ENCODE data around the gene GABPA.
"Not testable (repeated sequence)": the region's sequence is repeated elsewhere in the genome, so short reads cannot be mapped to it uniquely, and the experiment has no call there.

Gene GABPA

GRCh38 chr21:25734904-25735645 lies at the start of gene GABPA, which contains the start of gene ATP5PF:
TSS of gene GABPA (plus strand) at chr21:25734972. CDS start at chr21:25741599, 6,627 bp downstream.
TSS of gene ATP5PF (minus strand) at chr21:25734904. CDS start at chr21:25729794, 5,110 bp downstream.
- peak; percentile 98 for DNase-seq

GRCh38 chr21:25687787-25688186 lies 47.0 kb upstream of the GABPA start:
- no peak for DNase-seq

- DNase-seq, result no peak
Observed at GRCh38 chr21:25688275-25689155, 46.3 kb upstream of the GABPA start.

- no peak for DNase-seq
Observed at GRCh38 chr21:25689226-25689625, 45.5 kb upstream of the GABPA start.

- DNase-seq, result no peak
Observed at GRCh38 chr21:25691976-25692375, 42.8 kb upstream of the GABPA start.

GRCh38 chr21:25695461-25695860 lies 39.3 kb upstream of the GABPA start:
- not testable (repeated sequence) for DNase-seq

GRCh38 chr21:25700741-25701140 lies 34.0 kb upstream of the GABPA start:
- DNase-seq, result no peak

- DNase-seq, result no peak
Observed at GRCh38 chr21:25701529-25701928, 33.2 kb upstream of the GABPA start.

- DNase-seq, result peak; percentile 8
Observed at GRCh38 chr21:25708467-25709065, 26.2 kb upstream of the GABPA start.

GRCh38 chr21:25709684-25710265 lies 25.0 kb upstream of the GABPA start:
- no peak for DNase-seq

- no peak for DNase-seq
Observed at GRCh38 chr21:25710550-25710949, 24.2 kb upstream of the GABPA start.

GRCh38 chr21:25714066-25714465 lies 20.7 kb upstream of the GABPA start:
- DNase-seq, result not testable (repeated sequence)

GRCh38 chr21:25717491-25718147 lies 17.2 kb upstream of the GABPA start:
- no peak for DNase-seq

GRCh38 chr21:25721987-25722386 lies 12.8 kb upstream of the GABPA start:
- DNase-seq, result no peak

- DNase-seq, result no peak
Observed at GRCh38 chr21:25722631-25723030, 12.1 kb upstream of the GABPA start.

- DNase-seq, result no peak
Observed at GRCh38 chr21:25732091-25732760, 2.5 kb upstream of the GABPA start.

GRCh38 chr21:25733859-25734653 lies 716 bp upstream of the GABPA start:
- no peak for DNase-seq

- no peak for DNase-seq
Observed at GRCh38 chr21:25734654-25734903, 193 bp upstream of the GABPA start.

- DNase-seq, result peak; percentile 80
Observed at GRCh38 chr21:25735646-25736597, 1.1 kb downstream of the GABPA start.

GRCh38 chr21:25737421-25737820 lies 2.6 kb downstream of the GABPA start:
- no peak for DNase-seq

Measured in NCI-H1092 (cell line).